Fibroblast of the aortic adventitia (primary cell): Measurements from ENCODE around the gene PHB1. TPM values are rescaled to one million over a fixed set of nuclear protein-coding genes. Genes with fewer than 3 reads are reported as not detected.

ENCODE experiments used
- DNase-seq: peaks from one replicate; pipeline ENCODE4 v3.0.0-alpha.2; 2010; ENCODE audit warnings: low read depth
- H3K4me3 ChIP-seq: 2 replicates; pipeline ENCODE4 v1.5.1; 2011; ENCODE audit warnings: low read depth, mild to moderate bottlenecking, control low read depth, low read length, moderate library complexity
- total RNA-seq: library from RNA; depleted of rRNA; stranded (reverse); fragments of >200 nt; gene quantifications from 2 replicates; pipeline ENCODE4 v1.2.3, GENCODE V29; 2012; ENCODE audit warnings: low replicate concordance
- TF ChIP-seq, protein P1 (sequence below): IDR thresholded peaks from 2 replicates; pipeline ENCODE4 v1.5.1; 2011; ENCODE audit warnings: mild to moderate bottlenecking, low read length, control low read depth, inconsistent platforms; ENCODE audit not compliant: insufficient read depth

The PHB1 gene
- total RNA-seq, 1 donor: 103 TPM

DNA sequence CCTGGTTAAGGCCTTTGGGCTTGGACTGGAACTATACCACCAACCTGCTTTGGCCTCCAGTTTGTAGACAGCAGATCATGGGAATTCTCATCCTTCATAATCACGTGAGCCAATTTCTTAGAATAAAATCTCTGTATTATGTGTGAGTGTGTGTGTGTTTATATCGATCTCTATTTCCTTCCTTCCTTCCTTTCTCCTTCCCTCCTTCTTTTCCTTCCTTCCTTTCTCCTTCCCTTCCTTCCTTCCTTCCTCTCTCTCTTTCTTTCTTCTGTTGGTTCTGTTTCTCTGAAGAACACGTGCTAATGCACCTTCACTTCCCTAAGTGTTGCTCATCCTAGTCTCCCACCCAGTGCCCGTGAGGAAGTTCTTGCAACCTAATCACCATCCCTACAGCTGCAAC is 35.5 kb upstream of the PHB1 start:
- DNase-seq: no peak
- TF ChIP-seq, protein P1, sequence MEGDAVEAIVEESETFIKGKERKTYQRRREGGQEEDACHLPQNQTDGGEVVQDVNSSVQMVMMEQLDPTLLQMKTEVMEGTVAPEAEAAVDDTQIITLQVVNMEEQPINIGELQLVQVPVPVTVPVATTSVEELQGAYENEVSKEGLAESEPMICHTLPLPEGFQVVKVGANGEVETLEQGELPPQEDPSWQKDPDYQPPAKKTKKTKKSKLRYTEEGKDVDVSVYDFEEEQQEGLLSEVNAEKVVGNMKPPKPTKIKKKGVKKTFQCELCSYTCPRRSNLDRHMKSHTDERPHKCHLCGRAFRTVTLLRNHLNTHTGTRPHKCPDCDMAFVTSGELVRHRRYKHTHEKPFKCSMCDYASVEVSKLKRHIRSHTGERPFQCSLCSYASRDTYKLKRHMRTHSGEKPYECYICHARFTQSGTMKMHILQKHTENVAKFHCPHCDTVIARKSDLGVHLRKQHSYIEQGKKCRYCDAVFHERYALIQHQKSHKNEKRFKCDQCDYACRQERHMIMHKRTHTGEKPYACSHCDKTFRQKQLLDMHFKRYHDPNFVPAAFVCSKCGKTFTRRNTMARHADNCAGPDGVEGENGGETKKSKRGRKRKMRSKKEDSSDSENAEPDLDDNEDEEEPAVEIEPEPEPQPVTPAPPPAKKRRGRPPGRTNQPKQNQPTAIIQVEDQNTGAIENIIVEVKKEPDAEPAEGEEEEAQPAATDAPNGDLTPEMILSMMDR: no peak
- no peak overlapping the region for H3K4me3 ChIP-seq

DNA sequence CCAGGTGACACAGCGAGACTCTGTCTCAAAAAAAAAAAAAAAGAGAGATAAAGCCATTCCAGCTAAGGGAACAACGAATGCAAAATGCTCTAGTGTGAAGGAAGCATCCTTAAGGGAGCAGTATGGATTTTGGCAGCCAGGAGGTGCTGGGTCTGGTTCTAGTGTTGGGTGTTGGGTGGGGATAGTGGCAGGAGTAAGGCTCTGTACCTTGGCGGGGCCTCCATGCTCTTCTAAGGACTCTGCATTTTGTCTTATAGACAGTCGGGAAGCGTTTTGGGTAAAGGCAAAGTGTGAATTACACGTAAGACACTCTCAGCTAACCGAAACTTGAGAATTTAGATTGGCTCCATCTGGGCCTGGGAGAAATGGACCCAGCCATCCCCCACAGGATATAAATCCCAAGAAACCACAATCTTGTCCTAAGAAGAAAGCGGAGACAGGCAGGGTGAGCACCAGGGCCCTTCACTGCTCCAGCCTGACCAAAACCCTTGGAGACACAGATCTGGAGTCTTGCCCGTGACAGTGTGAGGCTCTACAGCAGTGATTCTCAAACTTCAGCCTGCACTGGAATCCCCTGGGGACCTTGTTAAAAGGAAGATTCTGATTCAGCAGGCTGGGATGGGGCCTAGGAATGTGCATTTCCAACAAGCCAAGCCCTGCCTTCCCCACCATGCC is 33.1 kb upstream of the PHB1 start:
- DNase-seq: no peak
- no peak overlapping the region for H3K4me3 ChIP-seq
- TF ChIP-seq, protein P1: peak; percentile 2

DNA sequence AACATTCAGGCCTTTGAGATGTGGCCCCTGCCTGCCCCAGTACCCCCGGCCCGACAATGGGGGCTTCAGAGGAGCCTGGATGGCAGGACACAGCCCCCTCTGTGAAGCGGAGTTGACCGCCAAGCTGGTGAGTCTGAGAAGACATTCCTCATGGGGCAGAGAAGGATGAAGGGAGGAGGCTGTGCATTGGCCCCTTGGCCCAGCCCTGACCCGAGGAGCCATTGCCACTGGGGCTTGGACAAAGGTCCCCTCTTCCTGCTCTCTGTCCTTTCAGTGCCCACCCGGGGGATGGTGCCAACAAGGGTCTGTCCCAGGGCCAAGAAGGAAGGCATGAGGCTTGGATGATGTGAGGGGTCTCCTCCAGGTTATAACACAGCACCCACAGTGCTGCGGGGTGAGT is 30.9 kb upstream of the PHB1 start:
- no peak overlapping the region for H3K4me3 ChIP-seq
- no peak for DNase-seq
- TF ChIP-seq, protein P1: no peak

DNA sequence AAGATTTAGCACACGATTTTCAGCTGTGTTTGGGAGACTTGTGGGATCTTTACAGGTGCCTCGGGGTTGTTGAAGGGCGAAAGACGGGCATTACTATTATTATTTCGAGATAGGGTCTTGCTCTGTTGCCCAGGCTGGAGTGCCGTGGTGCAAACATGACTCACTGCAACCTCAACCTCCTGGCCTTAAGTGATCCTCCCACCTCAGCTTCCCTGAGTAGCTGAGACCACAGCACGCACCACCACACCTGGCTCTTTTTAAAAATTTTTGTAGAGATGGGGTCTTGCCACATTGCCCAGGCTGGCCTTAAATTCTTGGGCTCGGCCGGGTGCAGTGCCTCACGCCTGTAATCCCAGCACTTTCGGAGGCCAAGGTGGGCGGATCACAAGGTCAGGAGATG is 29.7 kb upstream of the PHB1 start:
- TF ChIP-seq, protein P1: no peak
- DNase-seq: no peak
- no peak overlapping the region for H3K4me3 ChIP-seq

DNA sequence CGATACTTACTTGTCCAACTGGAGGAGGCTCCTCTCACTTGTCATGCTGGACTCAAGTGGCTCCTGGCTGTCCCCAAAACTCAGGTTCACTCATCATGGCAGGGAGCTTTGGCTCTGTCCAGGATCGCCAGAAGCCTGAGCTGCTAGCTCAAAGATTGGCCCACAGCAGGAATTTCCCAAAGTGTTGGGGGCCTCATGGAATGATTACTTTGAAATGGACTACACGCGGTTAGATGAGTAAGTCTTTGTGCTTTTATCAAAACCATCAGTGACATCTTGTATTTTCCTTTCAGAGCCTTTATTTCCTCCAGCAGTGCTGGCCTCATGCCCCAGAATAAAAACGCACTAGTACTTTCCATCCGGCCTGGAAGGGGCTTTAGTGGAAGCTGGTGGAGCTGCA is 29.2 kb upstream of the PHB1 start:
- DNase-seq: peak; percentile 27
- TF ChIP-seq, protein P1: no peak
- H3K4me3 ChIP-seq: no peak overlapping the region

DNA sequence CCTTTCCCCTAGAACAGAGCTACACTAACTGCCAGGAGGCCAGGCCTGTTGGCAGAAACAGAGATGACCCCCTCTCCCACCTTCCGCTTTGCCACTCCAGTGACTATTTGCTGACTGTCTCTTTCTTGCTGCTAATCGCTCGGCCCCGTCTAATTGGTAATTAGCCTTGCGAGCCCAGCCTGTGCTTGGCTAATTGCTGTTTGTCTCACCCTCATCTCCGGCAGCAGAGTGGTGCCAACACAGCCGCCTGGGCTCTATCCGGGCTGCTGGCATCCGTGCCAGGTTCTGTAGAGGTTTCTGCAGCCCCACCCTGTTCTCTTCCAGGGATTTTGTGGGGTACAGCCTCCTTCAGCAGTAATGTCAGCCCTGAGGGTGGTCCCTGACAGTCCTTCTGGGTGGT is 27.4 kb upstream of the PHB1 start:
- TF ChIP-seq, protein P1: no peak
- no peak for DNase-seq
- H3K4me3 ChIP-seq: no peak overlapping the region

DNA sequence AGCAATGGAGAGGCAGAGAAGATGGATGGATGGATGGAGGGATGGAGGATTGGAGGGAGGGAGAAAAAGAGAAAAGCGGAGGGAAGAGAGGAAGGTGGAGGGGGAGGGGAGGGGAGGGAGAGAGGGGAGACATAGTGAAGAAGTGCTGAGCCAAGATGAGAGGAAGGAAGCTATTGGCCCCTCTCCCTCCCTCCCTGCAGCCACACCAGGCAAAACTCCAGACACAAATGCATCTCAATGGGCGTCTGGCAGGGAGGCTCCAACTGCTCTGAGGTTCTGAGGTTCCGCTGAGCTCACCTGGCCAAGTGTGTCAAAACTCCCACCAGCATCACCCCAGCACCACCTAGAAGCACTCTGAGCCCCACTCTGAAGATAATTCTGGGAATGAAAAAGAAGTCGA is 26.9 kb upstream of the PHB1 start:
- DNase-seq: no peak
- no peak overlapping the region for H3K4me3 ChIP-seq
- TF ChIP-seq, protein P1: no peak
